HL-60 (cell line): Measurements from ENCODE around the gene TANC1.

Experiments
- DNase-seq, 2 experiments: peaks; one replicate each; pipeline ENCODE4 v3.0.0-alpha.2; 2010 to 2020; ENCODE audit warnings: low read depth in 1 of 2, low spot score in 1 of 2
- H3K27ac ChIP-seq: fragments of 250-450 bp; sonication (Bioruptor Pico); replicated peaks from 2 replicates; pipeline ENCODE4 v1.5.1; 2020; ENCODE audit warnings: mild to moderate bottlenecking, moderate library complexity
- H3K27me3 ChIP-seq: fragments of 250-450 bp; sonication (Bioruptor Pico); 2 replicates; pipeline ENCODE4 v1.5.1; 2021; ENCODE audit warnings: mild to moderate bottlenecking, moderate library complexity; ENCODE audit not compliant: insufficient read depth, poor library complexity, severe bottlenecking
- H3K4me3 ChIP-seq: replicated peaks from 2 replicates; pipeline ENCODE4 v1.5.1; 2011; ENCODE audit warnings: mild to moderate bottlenecking, control low read depth, low read length; ENCODE audit not compliant: insufficient read depth
- CTCF ChIP-seq: IDR thresholded peaks from one replicate; pipeline ENCODE4 v1.5.1; 2011; ENCODE audit warnings: low read length, control low read depth, inconsistent platforms; ENCODE audit not compliant: insufficient read depth
- GABPA ChIP-seq: IDR thresholded peaks from 2 replicates; pipeline ENCODE4 v1.6.1; 2012; ENCODE audit warnings: low read depth
- POLR2AphosphoS5 ChIP-seq: IDR thresholded peaks from 2 replicates; pipeline ENCODE4 v1.6.1; 2012; ENCODE audit warnings: low read depth
- REST ChIP-seq: IDR thresholded peaks from 2 replicates; pipeline ENCODE4 v1.6.1; 2012; ENCODE audit warnings: low read depth; ENCODE audit not compliant: insufficient replicate concordance
- SPI1 ChIP-seq: IDR thresholded peaks from 2 replicates; pipeline ENCODE4 v1.6.1; 2012; ENCODE audit warnings: low read depth, mild to moderate bottlenecking, borderline replicate concordance

TANC1 gene

GRCh38 chr2:158932131-158932645 lies 36.3 kb upstream of the TANC1 start:
- Histone ChIP-seq H3K27ac (no peak overlapping the region), H3K4me3 (no peak overlapping the region), H3K27me3 (no peaks in the 10 kb centered on the region)
- DNase-seq: no peak
- TF ChIP-seq CTCF (no peak), GABPA (no peak), SPI1 (no peak), POLR2AphosphoS5 (no peak), REST (no peak)

- H3K27me3 ChIP-seq: no peaks in the 10 kb centered on the region
- no peak overlapping the region for H3K4me3 ChIP-seq
- no peak overlapping the region for H3K27ac ChIP-seq
- no peak for DNase-seq
- TF ChIP-seq REST (no peak), POLR2AphosphoS5 (no peak), GABPA (no peak), CTCF (no peak), SPI1 (no peak)
These were observed 34.3 kb upstream of the TANC1 start for GRCh38 chr2:158934170-158934569.

GRCh38 chr2:158935617-158936016 lies 32.8 kb upstream of the TANC1 start:
- Histone ChIP-seq H3K27ac (no peak overlapping the region), H3K4me3 (no peak overlapping the region), H3K27me3 (no peaks in the 10 kb centered on the region)
- TF ChIP-seq REST (no peak), CTCF (no peak), SPI1 (no peak), POLR2AphosphoS5 (no peak), GABPA (no peak)
- no peak for DNase-seq
